ENCODE data around the gene HYAL3. TPM values are rescaled to one million over a fixed set of nuclear protein-coding genes. Genes with fewer than 3 reads are reported as not detected.

The HYAL3 gene
- total and polyA plus RNA-seq, 10 of the 15 experiments (the other 5 are each of a cell fraction or from before 2014, with no cell fraction given): 0.37 to 4.2 (median 2.8) TPM

DNA sequence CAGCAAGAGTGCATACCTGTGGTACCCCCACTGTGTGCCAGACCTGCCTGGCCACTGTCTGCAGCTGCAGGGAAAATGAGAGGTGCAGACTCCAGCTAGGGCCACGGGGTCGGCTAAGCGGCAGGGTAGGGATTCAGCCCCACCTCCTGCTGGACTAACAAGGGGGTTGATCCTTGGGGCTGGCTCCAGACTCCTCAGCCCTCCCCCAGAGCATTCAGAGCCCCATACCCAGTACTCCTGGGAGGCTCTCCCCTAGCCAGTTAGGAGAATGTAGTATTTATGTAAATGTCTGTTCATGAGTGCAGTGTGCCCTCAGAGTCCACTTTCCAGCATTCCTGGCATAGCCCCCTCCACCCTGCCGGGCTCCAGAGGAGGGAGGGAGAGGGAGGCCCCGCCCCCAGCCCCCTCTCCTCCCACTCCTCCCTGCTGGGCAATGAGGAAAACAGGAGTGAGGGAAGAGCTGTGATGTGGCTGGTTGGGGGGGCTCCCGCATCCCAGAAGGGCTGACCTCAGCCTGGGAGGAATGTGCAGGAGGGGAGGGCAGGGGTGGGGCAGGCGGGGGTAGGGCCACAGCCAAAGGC lies 34.7 kb downstream of the HYAL3 start (continued):
- TF ChIP-seq, protein P1, sequence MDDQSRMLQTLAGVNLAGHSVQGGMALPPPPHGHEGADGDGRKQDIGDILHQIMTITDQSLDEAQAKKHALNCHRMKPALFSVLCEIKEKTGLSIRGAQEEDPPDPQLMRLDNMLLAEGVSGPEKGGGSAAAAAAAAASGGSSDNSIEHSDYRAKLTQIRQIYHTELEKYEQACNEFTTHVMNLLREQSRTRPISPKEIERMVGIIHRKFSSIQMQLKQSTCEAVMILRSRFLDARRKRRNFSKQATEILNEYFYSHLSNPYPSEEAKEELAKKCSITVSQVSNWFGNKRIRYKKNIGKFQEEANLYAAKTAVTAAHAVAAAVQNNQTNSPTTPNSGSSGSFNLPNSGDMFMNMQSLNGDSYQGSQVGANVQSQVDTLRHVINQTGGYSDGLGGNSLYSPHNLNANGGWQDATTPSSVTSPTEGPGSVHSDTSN (IDR thresholded peaks at IDR 0.05; ENCODE audit: insufficient replicate concordance, low read depth, low read length): no peak
- TF ChIP-seq, protein P2, sequence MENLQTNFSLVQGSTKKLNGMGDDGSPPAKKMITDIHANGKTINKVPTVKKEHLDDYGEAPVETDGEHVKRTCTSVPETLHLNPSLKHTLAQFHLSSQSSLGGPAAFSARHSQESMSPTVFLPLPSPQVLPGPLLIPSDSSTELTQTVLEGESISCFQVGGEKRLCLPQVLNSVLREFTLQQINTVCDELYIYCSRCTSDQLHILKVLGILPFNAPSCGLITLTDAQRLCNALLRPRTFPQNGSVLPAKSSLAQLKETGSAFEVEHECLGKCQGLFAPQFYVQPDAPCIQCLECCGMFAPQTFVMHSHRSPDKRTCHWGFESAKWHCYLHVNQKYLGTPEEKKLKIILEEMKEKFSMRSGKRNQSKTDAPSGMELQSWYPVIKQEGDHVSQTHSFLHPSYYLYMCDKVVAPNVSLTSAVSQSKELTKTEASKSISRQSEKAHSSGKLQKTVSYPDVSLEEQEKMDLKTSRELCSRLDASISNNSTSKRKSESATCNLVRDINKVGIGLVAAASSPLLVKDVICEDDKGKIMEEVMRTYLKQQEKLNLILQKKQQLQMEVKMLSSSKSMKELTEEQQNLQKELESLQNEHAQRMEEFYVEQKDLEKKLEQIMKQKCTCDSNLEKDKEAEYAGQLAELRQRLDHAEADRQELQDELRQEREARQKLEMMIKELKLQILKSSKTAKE (IDR thresholded peaks at IDR 0.05; ENCODE audit: low read depth, poor library complexity, severe bottlenecking): no peak

DNA sequence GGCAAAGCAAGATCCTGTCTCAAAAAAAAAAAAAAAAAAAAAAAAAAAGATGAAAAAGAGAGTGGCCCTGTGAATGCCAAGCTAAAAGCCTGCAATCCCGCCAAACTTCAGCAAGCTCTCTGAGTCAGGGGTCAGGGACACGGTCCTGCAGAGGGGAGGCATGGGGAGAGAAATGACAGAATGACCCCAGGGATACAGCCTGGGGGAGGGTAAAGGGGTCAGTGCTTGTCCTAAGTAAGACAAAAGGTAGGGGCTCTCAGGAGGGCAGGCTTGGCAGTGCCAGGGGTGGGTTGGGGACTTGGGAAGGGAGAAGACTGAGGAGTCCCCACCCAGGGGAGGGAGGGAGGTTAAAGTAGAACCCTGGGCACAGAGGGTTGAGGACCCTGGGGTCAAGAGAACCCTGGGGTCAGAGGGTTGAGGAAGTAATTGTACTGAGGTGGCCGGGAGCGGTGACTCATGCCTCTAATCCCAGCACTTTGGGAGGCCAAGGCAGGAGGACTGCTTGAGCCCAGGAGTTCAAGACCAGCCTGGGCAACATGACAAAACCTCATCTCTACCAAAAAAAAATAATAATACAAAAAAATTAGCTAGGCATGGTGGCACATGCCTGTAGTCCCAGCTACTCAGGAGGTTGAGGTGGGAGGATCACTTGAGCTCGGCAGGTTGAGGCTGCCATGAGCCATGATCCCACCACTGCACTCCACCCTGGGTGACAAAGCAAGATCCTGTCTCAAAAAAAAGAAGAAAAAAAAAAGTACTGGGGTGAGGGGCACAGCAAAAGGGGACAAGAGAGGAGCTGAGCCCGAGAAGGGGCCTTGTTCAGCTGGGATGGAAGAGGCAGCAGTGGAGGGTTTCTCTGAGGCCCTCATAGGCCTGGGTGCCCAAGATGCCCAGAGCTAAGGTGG lies 35.5 kb downstream of the HYAL3 start:
- H4K20me1 ChIP-seq (ENCODE audit: control insufficient read depth, insufficient read depth): no peaks in the 10 kb centered on the region
- in situ Hi-C loops (cut with MboI): no loop called here
- ChIA-PET RAD21 (ENCODE audit: unreplicated experiment) (interaction anchor here (1.7 kb wide), 1 partner anchor 17 kb away, joined by 5 read pairs; no protein-coding TSS in a partner anchor), CTCF (interaction anchor here (1.0 to 7.9 kb wide), 3 partner anchors 17 to 69 kb away, joined by 3 to 43 read pairs (median 4); no protein-coding TSS in a partner anchor), POLR2A (interaction anchor here (0.6 kb wide), 1 partner anchor 103 kb away, joined by 4 read pairs; no protein-coding TSS in a partner anchor), SMC1A (ENCODE audit: uncharacterized antibody, unreplicated experiment) (interaction anchor here (1.0 to 1.3 kb wide), 2 partner anchors 9 to 36 kb away, joined by 3 read pairs; no protein-coding TSS in a partner anchor)
- H3K9me3 ChIP-seq (replicated peaks; ENCODE audit: control insufficient read depth, insufficient read depth, low read length): no peaks in the 10 kb centered on the region
- H3K36me3 ChIP-seq (ENCODE audit: control insufficient read depth in 2 of 2, insufficient read depth in 2 of 2, low read length in 1 of 2): no peaks in the 10 kb centered on the region
- FAIRE-seq (no peak), DNase-seq (ENCODE audit: low read depth, low spot score) (no peak), ATAC-seq (no peak)
- H3K4me1 ChIP-seq (ENCODE audit: control insufficient read depth, insufficient read depth, low read length): peaks cover 14% of the 10 kb centered on the region
- H3K4me3 ChIP-seq: no peak overlapping the region
- H3K9ac ChIP-seq (ENCODE audit: control insufficient read depth, insufficient read depth, low read length): no peak overlapping the region
- peaks cover 0 to 4% of the 10 kb centered on the region in 2 experiments; a peak in 1 of 4 replicates for H3K27me3 ChIP-seq (replicated peaks in 1 of 2; ENCODE audit: control insufficient read depth in 2 of 2, insufficient read depth in 2 of 2, low read length in 1 of 2)
- TF ChIP-seq JUNB (IDR thresholded peaks at IDR 0.05) (no peak), MXI1 (IDR thresholded peaks at IDR 0.05; ENCODE audit: low read depth, low read length) (no peak), TCF12 (IDR thresholded peaks at IDR 0.05; ENCODE audit: low read depth, low read length) (no peak), IKZF1 (conservative IDR thresholded peaks at IDR 0.05) (no peak), POLR2AphosphoS5 (IDR thresholded peaks at IDR 0.05; ENCODE audit: low read length) (no peak)
- intact Hi-C loops (cut with micrococcal nuclease; ENCODE audit: unreplicated experiment): no loop called here
- 21% methylated on average over 6 of the region's 6 CpGs for WGBS (ENCODE audit: insufficient coverage, insufficient replicate concordance, low lambda C conversion rate, missing lambda C conversion rate)
- H2AFZ ChIP-seq (ENCODE audit: control insufficient read depth, low read depth, low read length): no peak overlapping the region
- no peak overlapping the region for H3K27ac ChIP-seq (ENCODE audit: control insufficient read depth, insufficient read depth)
- no peaks in the 10 kb centered on the region for H3K79me2 ChIP-seq (ENCODE audit: control insufficient read depth, insufficient read depth, low read length)
- H3K4me2 ChIP-seq (ENCODE audit: control insufficient read depth, insufficient read depth): no peak overlapping the region
- no TSS peak for BruUV-seq (replicated peaks)

All from GM12878 (cell line).